ENCODE results near the gene NPY5R. TPM values are rescaled to one million over a fixed set of nuclear protein-coding genes. Genes with fewer than 3 reads are reported as not detected.

Gene NPY5R
- total and polyA plus RNA-seq, 2 of the 13 experiments (the other 11 are each of a cell fraction or from before 2014, with no cell fraction given), result not detected

DNA sequence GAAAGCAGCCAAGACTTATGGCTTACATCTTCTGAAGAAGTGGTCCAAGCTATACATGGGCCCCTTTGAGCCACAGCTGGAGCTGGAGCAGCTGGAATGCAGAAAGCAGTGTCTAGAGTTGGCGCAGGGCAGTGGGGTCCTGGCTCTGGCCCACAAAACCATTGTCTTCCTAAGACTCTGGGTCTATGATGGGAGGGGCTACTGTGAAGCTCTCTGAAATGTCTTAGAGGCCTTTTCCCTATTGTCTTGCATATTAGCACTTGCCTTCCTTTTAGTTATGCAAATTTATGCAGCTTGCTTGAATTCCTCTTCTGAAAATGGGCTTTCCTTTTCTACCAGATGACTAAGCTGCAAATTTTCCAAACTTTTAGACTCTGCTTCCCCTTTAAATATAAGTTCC is 26.6 kb upstream of the NPY5R start:
- no peak for DNase-seq (ENCODE audit: low spot score)
- no TSS peak for BruUV-seq (replicated peaks)
- Histone ChIP-seq H2AFZ (ENCODE audit: low read length) (no peak overlapping the region), H3K9me3 (ENCODE audit: low read length) (peaks cover 4% of the 10 kb centered on the region; the same call in 1 of the 2 replicates), H3K4me2 (ENCODE audit: low read depth, low read length) (no peak overlapping the region), H4K20me1 (ENCODE audit: insufficient read depth, low read length) (no peaks in the 10 kb centered on the region), H3K4me1 (ENCODE audit: insufficient read depth, low read length) (no peaks in the 10 kb centered on the region), H3K27ac (ENCODE audit: extremely low read length, insufficient read depth, low read length) (no peak overlapping the region), H3K27me3 (ENCODE audit: control insufficient read depth in 1 of 2, insufficient read depth in 2 of 2, low read length in 2 of 2) (no peaks in the 10 kb centered on the region), H3K36me3 (replicated peaks in 1 of 2; ENCODE audit: control insufficient read depth in 1 of 2, insufficient read depth in 2 of 2, low read length in 2 of 2) (no peaks in the 10 kb centered on the region), H3K4me3 (replicated peaks in 1 of 3; ENCODE audit: insufficient read depth in 1 of 3, low read depth in 2 of 3, low read length in 3 of 3) (no peak overlapping the region), H3K9ac (ENCODE audit: insufficient read depth, low read depth, low read length) (no peak overlapping the region), H3K79me2 (ENCODE audit: insufficient read depth, low read length) (no peaks in the 10 kb centered on the region)
- no peak for TF ChIP-seq SSRP1 (CRISPR knock-in tag; IDR thresholded peaks at IDR 0.05)
- no peak for TF ChIP-seq ZNF121 (CRISPR knock-in tag; IDR thresholded peaks at IDR 0.05)
- TF ChIP-seq RBM39 (IDR thresholded peaks at IDR 0.05; ENCODE audit: low read depth, low read length, poor library complexity, severe bottlenecking), result no peak
- TF ChIP-seq TARDBP (CRISPR knock-in tag; IDR thresholded peaks at IDR 0.05), result no peak
- no peak for TF ChIP-seq CBX1 (IDR thresholded peaks at IDR 0.05; ENCODE audit: low read depth)
- no peak for TF ChIP-seq SCMH1 (CRISPR knock-in tag; IDR thresholded peaks at IDR 0.05; ENCODE audit: borderline replicate concordance)
- no peak for TF ChIP-seq CREB1 (IDR thresholded peaks at IDR 0.05)
- TF ChIP-seq CREB1 (CRISPR knock-in tag; IDR thresholded peaks at IDR 0.05), result no peak
- no peak for TF ChIP-seq SIX1 (CRISPR knock-in tag; IDR thresholded peaks at IDR 0.05; ENCODE audit: borderline replicate concordance)
- ChIA-PET POLR2A (no interaction called here), CTCF (ENCODE audit: low intra/inter-chr PET ratio, low total read pairs) (no interaction called here)
- in situ Hi-C loops (cut with HindIII; ENCODE audit: extremely low pct_ligation_motif_present, low pct_unique_long_range_greater_than_20kb), result no loop called here
- intact Hi-C loops (cut with micrococcal nuclease; ENCODE audit: unreplicated experiment), result no loop called here
- WGBS (ENCODE audit: low lambda C conversion rate), result no CpG with 5 or more reads among the region's 1 CpG
- FAIRE-seq, result no peak
- ATAC-seq, result no peak

DNA sequence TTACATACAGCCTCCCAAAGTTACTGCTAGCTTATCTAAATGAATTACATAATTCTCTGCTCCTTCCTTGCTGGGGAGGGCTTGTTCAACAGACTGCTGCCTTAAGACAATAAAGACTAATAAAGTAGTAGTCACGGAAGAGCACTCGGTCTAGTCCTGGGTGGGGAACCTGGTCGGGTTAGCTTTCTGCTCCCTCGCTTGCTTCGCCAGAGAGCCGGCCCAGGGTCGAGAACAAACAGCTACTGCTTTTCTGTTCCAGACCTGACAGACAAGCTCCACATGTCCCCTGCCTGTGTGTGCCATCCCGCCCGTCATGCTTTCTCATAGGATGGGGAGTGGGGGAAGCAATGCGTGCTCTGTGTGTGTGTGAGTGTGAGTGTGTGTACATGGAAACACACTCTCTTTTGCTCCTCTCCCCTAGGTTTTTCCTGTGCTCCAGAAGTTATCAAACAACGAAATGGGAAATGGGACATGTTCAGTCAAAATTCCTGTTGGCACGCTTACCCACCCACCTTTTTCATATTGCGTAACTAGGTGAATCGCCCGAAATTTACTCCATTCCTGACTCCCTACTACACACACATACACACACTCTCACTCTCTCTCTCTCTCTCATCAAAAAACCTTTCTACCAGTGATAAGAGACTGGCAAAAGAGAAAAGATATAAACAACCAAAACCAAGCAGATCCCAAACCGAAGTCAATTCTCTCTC is 12.6 kb upstream of the NPY5R start:
- no peak overlapping the region for H3K4me2 ChIP-seq (ENCODE audit: low read depth, low read length)
- no peak overlapping the region for H3K4me3 ChIP-seq (replicated peaks in 1 of 3; ENCODE audit: insufficient read depth in 1 of 3, low read depth in 2 of 3, low read length in 3 of 3)
- no peaks in the 10 kb centered on the region for H4K20me1 ChIP-seq (ENCODE audit: insufficient read depth, low read length)
- H3K9ac ChIP-seq (ENCODE audit: insufficient read depth, low read depth, low read length), result no peak overlapping the region
- no TSS peak for BruUV-seq (replicated peaks)
- H3K79me2 ChIP-seq (ENCODE audit: insufficient read depth, low read length), result no peaks in the 10 kb centered on the region
- CTCF ChIA-PET (ENCODE audit: low intra/inter-chr PET ratio, low total read pairs), result no interaction called here
- no peak overlapping the region for H3K27ac ChIP-seq (ENCODE audit: extremely low read length, insufficient read depth, low read length)
- POLR2A ChIA-PET, result no interaction called here
- no peaks in the 10 kb centered on the region for H3K36me3 ChIP-seq (replicated peaks in 1 of 2; ENCODE audit: control insufficient read depth in 1 of 2, insufficient read depth in 2 of 2, low read length in 2 of 2)
- no peak for FAIRE-seq
- no peak for ATAC-seq
- H3K9me3 ChIP-seq (ENCODE audit: low read length), result no peaks in the 10 kb centered on the region
- 48% methylated on average over 12 of the region's 16 CpGs for WGBS (ENCODE audit: low lambda C conversion rate)
- H3K4me1 ChIP-seq (ENCODE audit: insufficient read depth, low read length), result no peaks in the 10 kb centered on the region
- no peak for DNase-seq (ENCODE audit: low spot score)
- no peak overlapping the region for H2AFZ ChIP-seq (ENCODE audit: low read length)
- H3K27me3 ChIP-seq (ENCODE audit: control insufficient read depth in 1 of 2, insufficient read depth in 2 of 2, low read length in 2 of 2), result no peaks in the 10 kb centered on the region
- in situ Hi-C loops (cut with HindIII; ENCODE audit: extremely low pct_ligation_motif_present, low pct_unique_long_range_greater_than_20kb) (no loop called here), intact Hi-C loops (cut with micrococcal nuclease; ENCODE audit: unreplicated experiment) (loop anchor here (5.0 kb wide), 1 partner anchor 219 kb away; no protein-coding TSS in a partner anchor)
- TF ChIP-seq GATA4 (IDR thresholded peaks at IDR 0.05; ENCODE audit: borderline replicate concordance, low read depth) (no peak), WIZ (CRISPR knock-in tag; IDR thresholded peaks at IDR 0.05) (no peak), TAF15 (IDR thresholded peaks at IDR 0.05; ENCODE audit: low read depth, low read length, poor library complexity, severe bottlenecking) (no peak), SOX13 (IDR thresholded peaks at IDR 0.05) (no peak), SOX13 (CRISPR knock-in tag; conservative IDR thresholded peaks at IDR 0.05 in 1 of 2, IDR thresholded peaks at IDR 0.05 in 1 of 2) (no peak), RAD51 (IDR thresholded peaks at IDR 0.05; ENCODE audit: borderline replicate concordance) (no peak), ZNF335 (CRISPR knock-in tag; IDR thresholded peaks at IDR 0.05) (no peak), RBFOX2 (IDR thresholded peaks at IDR 0.05; ENCODE audit: low read depth, low read length) (no peak), TRIM24 (CRISPR knock-in tag; IDR thresholded peaks at IDR 0.05) (no peak), ZSCAN25 (CRISPR knock-in tag; IDR thresholded peaks at IDR 0.05) (no peak), SRSF9 (IDR thresholded peaks at IDR 0.05; ENCODE audit: borderline replicate concordance, insufficient read depth, low read depth, low read length, poor library complexity, severe bottlenecking) (no peak)
